ENCODE measurements around the gene KCP. TPM values are rescaled to one million over a fixed set of nuclear protein-coding genes. Genes with fewer than 3 reads are reported as not detected.

KCP gene
- polyA plus RNA-seq, 3 donors: 0.11 to 0.16 TPM; not detected in 1

- Histone ChIP-seq H3K79me2 (ENCODE audit: insufficient read depth, low read length) (no peaks in the 10 kb centered on the region), H3K9ac (ENCODE audit: insufficient read depth, low read length, poor library complexity, severe bottlenecking) (no peak overlapping the region), H4K20me1 (ENCODE audit: insufficient read depth, low read length) (no peaks in the 10 kb centered on the region), H2AFZ (ENCODE audit: insufficient read depth, low read depth, low read length, poor library complexity, severe bottlenecking) (no peak overlapping the region), H3K4me3 (replicated peaks in 1 of 3; ENCODE audit: low read depth in 2 of 3, low read length in 3 of 3) (no peak overlapping the region), H3K36me3 (replicated peaks in 1 of 2; ENCODE audit: control insufficient read depth in 1 of 2, insufficient read depth in 2 of 2, low read length in 2 of 2) (no peaks in the 10 kb centered on the region), H3K27ac (ENCODE audit: low read depth in 1 of 2, low read length in 2 of 2) (no peak overlapping the region), H3K4me1 (ENCODE audit: control insufficient read depth in 1 of 2, insufficient read depth in 2 of 2, low read length in 2 of 2) (no peaks in the 10 kb centered on the region), H3K9me3 (replicated peaks in 1 of 2; ENCODE audit: control insufficient read depth in 1 of 2, insufficient read depth in 1 of 2, low read length in 2 of 2) (no peaks in the 10 kb centered on the region), H3K4me2 (replicated peaks; ENCODE audit: extremely low read depth, low read length, poor library complexity, severe bottlenecking) (no peak overlapping the region), H3K27me3 (ENCODE audit: control insufficient read depth in 2 of 2, insufficient read depth in 2 of 2, low read length in 2 of 2) (no peaks in the 10 kb centered on the region)
- 95% methylated on average over 5 of the region's 5 CpGs for WGBS (ENCODE audit: insufficient coverage)
- Mint-ChIP-seq H3K27ac (no peak overlapping the region), H3K36me3 (no peaks in the 10 kb centered on the region), H3K4me1 (no peaks in the 10 kb centered on the region), H3K4me3 (no peak overlapping the region), H3K27me3 (ENCODE audit: low read depth in 3 of 3) (peaks cover 1 to 16% (median 2%) of the 10 kb centered on the region in 3 donors), H3K9me3 (no peaks in the 10 kb centered on the region)
- intact Hi-C loops (cut with micrococcal nuclease): loop anchor here in 1 of 2 donors (5.0 kb wide), 1 partner anchor 34 kb away; no protein-coding TSS in a partner anchor
- DNase-seq: no peak
- TF ChIP-seq CTCF (IDR thresholded peaks at IDR 0.05): no peak
Observed at GRCh38 chr7:128876586-128876977, 33.9 kb downstream of the KCP start.

DNA sequence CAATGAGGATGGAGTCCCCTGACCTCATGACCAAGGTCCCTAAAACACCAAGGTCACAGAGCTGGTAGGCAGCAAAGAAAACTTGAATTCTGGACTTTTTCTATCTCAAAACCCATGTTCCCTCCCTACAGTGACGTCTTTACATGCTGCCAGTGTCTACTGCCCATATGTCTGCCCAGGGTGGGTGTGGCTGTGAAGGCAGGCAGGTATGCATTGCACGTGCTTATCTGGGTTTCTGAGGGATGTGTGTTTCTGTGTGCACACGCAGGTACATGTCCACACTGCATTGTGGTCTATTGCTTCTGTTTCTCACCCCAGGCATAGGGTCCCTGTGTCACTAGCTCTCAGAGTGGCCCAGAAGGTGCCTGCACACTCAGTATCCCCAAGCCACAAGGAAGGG is 34.4 kb downstream of the KCP start:
- Mint-ChIP-seq H3K27me3 (ENCODE audit: low read depth in 3 of 3) (peaks cover 1 to 17% (median 6%) of the 10 kb centered on the region in 3 donors), H3K27ac (no peak overlapping the region), H3K36me3 (no peaks in the 10 kb centered on the region), H3K4me3 (no peak overlapping the region), H3K9me3 (no peaks in the 10 kb centered on the region), H3K4me1 (no peaks in the 10 kb centered on the region)
- Histone ChIP-seq H3K27me3 (ENCODE audit: control insufficient read depth in 2 of 2, insufficient read depth in 2 of 2, low read length in 2 of 2) (peaks cover 0 to 3% of the 10 kb centered on the region in 2 donors), H2AFZ (ENCODE audit: insufficient read depth, low read depth, low read length, poor library complexity, severe bottlenecking) (no peak overlapping the region), H3K4me2 (replicated peaks; ENCODE audit: extremely low read depth, low read length, poor library complexity, severe bottlenecking) (no peak overlapping the region), H3K4me1 (ENCODE audit: control insufficient read depth in 1 of 2, insufficient read depth in 2 of 2, low read length in 2 of 2) (no peaks in the 10 kb centered on the region), H4K20me1 (ENCODE audit: insufficient read depth, low read length) (no peaks in the 10 kb centered on the region), H3K27ac (ENCODE audit: low read depth in 1 of 2, low read length in 2 of 2) (no peak overlapping the region), H3K4me3 (replicated peaks in 1 of 3; ENCODE audit: low read depth in 2 of 3, low read length in 3 of 3) (no peak overlapping the region), H3K9ac (ENCODE audit: insufficient read depth, low read length, poor library complexity, severe bottlenecking) (no peak overlapping the region), H3K36me3 (replicated peaks in 1 of 2; ENCODE audit: control insufficient read depth in 1 of 2, insufficient read depth in 2 of 2, low read length in 2 of 2) (no peaks in the 10 kb centered on the region), H3K79me2 (ENCODE audit: insufficient read depth, low read length) (no peaks in the 10 kb centered on the region), H3K9me3 (replicated peaks in 1 of 2; ENCODE audit: control insufficient read depth in 1 of 2, insufficient read depth in 1 of 2, low read length in 2 of 2) (no peaks in the 10 kb centered on the region)
- DNase-seq: no peak
- intact Hi-C loops (cut with micrococcal nuclease): loop anchor here in 1 of 2 donors (5.0 kb wide), 1 partner anchor 34 kb away; no protein-coding TSS in a partner anchor
- WGBS (ENCODE audit: insufficient coverage): 94% methylated on average over 2 of the region's 3 CpGs
- no peak for TF ChIP-seq CTCF (IDR thresholded peaks at IDR 0.05)

All from CD14-positive monocyte (primary cell).